ENCODE data around the gene AGAP1.

The AGAP1 gene

DNA sequence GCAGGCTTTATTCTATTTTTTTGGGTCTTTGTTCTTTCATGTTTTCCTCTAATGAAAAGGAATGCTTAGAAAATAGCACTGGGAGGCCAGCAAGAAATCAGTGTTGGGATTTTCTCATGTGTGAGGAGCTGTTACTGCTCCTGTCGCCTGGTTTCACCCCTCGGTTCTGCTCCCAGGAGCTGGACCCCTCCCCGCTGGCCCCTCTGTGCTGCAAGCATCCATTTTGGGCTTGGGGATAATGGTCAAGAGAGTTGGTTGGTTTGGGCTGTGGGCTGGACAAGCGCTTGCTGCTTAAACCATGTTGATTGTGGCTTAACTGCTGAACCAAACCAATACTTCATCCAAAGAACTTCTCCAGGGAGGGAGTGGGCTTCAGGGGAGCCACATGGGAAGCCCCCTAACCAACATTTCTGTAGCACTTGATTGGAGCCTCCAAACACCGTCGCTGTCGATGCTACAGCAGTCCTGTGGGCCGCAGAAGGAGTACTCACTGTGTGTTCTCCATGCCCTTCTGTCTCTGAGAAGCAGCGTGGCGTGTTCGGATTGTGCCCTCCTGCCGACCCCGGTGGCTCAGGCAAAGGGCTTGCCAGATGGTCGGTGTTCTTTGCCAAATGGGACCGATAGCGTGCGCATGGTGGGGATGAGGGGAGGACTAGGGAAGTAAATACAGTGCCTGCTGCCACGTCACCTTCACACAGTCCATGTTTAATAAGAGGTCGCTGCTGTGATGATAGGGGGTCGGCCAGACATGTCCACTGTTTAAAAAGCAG, 40.0 kb downstream of the AGAP1 start:
- DNase-seq, result no peak

DNA sequence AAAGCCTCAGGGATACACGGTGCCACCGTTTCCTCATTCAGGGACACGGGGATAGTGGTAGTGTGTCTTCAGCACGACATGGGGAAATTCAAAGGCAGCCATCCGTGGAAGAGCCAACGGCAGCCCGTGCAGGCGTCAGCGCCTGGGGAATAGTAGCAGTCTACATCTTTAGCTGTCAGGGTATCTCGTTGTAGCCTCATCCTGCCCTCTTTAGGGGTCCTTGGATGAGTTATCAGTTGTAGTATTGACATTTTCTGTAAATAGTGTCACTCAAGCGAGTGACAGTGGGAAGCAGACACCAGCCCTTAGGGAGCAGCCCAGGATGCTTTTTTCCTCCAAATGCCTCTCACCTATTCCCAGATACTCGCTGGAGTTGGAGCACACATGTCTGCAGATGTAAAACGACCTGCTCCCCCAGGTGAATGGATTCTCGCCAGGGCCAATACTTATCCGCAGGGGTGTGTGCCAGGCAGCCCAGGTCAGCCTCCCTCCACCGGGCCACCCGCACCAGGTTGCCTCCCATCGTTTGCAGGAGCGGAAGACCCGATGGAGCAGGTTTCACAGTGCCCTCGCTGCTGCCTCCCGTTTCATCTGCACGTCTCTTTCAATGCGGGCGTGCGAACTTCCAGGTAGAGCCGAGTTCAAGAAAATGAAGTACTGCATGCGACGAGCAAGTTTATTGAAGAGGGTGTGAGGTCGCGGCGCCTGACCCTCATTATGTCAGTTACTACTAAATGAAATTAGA, 41.0 kb downstream of the AGAP1 start:
- DNase-seq, result no peak

DNA sequence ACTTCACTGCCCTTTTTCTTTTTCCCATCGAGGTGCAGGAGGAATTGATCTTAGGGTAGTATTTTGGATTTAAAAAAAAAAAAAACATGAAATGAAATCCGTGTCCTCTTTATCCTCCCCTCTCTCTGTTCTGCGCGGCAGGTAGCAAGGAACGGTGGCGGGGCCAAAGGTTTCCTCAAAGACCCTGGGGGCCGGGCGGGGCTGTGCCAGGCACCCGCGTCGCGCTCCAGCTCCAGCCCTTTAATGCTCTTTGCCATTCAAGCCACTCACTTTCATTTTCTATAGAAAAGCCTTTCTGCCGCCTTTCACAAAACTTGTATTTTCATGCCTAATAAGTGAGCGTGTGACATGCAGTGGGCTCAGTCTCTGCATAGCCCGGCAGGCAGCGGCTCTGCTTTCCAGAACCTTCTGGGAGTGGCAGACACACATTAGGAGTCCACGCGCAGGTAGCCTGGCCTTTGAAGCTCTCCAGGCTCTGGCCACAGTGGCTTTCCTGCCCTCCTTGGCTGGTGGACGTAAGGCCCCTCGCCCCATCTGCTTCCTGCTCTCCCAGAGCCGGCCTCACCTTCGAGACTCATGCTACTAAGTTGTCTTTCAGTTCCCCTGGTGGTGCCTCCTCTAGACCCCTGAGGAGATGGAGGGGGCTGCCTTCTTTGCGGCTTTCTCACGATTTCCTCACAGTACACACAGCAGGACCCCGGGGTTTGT, 41.7 kb downstream of the AGAP1 start:
- no peak for DNase-seq

DNA sequence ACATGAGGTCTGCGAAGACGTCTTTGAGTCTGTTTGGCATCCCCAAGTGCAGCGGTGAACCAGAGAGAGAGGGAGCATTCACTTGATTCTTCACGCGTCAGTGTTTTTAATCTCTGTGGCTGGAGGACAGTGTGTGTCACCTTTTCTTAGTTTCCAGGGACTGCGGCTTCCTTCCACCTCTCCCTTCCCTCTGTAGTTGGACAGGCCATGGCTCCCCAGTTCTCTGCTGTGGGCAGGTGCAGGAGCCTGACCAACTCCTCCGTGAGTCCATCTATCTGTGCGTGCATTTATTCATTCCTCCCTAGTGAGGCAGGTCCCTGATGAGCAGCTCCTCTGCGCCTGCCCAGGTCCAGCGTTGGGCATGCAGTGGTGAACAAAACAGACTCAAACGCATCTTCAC, 42.9 kb downstream of the AGAP1 start:
- no peak for DNase-seq

DNA sequence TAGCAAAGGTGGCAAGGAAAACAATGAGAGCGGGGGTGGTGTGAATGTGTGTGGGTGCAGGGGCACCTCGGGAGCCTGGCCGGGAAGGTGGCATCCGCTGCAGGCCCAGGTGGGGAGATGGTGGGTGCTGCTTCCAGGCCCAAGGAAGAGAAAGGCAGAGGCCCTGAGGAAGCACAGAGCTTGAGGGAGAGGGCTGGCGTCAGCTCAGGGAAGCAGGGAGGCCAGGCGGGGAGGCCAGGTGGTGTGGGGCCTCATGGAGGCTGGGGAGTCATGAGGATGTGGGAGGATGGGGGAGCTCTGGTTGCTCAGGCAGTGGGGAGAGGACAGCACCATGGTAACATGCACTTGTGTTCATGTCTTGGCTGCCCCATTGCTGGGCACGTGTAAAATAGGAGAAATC, 43.3 kb downstream of the AGAP1 start:
- DNase-seq, result no peak

DNA sequence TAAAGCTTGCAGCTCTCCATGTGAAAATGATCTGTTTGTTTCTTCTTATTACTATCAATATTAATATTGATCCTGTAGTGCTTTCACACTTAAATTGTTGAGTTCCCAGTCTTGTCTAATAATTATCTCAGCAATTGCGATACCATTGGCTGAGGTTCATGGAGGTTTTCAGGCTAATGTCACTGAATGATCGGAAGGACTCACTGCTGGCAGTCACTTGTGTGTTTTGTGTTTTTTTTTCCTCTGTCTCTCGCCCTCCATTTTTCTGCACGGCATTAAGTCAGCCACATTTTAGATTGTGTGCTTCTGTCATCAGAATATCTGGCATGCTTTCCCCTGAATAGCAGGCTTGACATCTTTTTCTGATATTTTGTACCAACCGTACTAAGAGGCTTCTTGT, 43.7 kb downstream of the AGAP1 start:
- DNase-seq, result no peak

DNA sequence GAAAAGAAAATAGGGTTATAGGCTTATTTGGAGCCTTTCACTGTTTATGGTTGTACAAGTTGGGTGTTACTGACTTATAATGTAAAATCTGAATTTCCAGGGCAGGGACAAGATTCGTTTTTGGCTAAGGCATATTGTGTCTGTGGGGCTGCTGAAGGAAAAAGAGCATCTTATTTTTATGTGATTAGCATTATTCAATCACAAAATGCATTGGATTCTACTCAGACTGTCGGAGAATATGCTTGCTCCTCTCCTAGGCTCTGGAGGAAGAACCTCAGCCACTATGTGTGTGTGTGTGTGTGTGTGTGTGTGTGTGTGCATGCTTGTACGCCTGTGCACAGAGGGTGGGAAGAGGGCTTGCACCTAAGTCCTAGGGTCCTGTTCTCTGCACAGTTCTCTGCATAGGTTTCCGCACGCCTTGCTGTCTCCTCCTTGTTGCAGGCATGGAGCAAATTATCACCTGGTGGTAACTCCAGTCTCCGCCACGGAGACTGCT, 44.3 kb downstream of the AGAP1 start:
- no peak for DNase-seq

DNA sequence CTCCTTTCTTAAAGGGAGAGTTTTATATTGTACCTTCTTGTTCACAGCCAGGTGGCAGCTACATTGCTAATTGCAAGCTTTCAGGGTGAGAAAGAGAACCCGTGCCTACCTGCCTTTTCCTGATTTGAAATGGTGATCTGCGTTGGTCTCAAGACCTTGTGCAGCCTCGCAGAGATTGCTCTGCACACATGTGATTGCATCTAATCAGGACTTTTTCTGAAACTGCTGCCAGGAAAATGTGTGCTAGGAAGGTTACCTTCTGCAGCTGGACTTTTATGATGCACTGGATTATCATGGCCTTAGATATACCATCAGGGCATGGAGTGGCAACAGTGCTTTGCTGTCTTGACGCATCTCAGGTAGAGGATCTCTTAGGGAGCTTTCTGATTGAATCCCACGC, 45.1 kb downstream of the AGAP1 start:
- DNase-seq, result no peak

DNA sequence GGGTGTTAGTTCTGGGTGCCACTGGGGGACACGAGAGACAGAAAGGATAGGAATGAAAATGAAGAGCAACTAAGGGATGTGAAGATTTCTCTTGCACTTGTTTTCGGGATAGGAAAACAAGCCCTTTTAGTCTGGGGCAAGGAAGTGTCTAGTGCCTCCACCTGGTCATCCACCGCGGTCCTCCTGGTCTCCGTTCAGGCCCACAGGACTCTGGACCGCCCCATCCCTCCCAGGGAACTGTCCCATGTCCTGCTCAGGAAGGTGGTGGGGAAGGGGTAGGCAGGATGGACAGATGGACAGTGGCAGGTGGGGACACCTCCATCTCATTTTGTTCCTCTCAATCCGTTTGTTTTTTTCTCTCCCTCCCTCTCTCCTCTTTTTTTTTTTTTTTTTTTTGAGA, 45.9 kb downstream of the AGAP1 start:
- DNase-seq, result no peak

DNA sequence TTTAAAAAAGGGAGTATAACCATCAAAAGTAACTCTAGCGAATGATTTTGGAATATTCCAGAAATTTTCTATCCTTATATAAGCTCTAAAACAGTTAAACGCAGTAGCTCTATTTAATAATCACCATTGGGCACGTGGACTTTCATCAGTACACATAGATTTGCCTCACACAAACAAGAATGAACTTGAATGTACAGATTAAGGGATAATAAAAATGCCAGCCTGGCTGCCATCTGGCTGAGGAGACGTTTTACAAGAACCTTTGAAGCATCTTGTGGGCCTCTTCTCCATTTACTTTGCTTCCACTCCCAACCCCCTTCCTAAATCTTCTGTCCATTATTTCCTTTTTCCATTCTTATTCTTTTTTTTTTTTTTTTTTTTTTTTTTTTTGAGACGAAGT, 47.2 kb downstream of the AGAP1 start:
- DNase-seq, result no peak

DNA sequence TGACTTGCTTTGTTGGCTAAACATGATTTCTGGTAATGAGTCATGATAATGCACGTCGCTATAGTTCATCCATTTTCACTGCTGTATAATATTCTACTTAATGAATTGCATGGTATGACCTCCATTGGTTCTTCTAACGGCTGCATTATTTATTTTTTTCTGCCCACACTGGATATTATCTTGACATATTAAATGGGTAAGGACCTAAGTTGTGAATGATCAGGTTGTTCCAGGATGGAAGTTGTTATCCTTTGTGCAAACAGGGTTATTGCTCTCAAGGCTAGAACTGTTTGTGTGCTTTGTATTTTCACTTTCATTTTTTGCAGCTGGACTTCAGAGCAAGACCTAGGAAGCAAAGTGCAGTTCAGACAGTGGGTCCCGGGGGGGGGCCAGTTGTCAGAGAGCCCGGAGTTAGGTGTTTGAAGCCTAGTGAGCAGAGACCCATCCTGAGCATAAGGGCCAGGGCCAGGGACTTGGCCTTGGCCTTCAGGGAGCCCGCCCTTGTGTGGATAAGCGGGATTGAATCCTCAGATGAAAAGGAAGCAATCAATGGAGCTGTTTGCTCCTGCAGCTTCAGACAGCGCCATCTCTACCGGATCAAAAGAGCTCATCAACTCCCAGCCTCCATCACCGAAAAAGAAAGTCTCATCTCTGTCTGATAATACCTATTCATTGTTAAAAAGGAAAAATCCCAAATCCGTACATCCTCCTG, 48.2 kb downstream of the AGAP1 start:
- DNase-seq, result no peak

DNA sequence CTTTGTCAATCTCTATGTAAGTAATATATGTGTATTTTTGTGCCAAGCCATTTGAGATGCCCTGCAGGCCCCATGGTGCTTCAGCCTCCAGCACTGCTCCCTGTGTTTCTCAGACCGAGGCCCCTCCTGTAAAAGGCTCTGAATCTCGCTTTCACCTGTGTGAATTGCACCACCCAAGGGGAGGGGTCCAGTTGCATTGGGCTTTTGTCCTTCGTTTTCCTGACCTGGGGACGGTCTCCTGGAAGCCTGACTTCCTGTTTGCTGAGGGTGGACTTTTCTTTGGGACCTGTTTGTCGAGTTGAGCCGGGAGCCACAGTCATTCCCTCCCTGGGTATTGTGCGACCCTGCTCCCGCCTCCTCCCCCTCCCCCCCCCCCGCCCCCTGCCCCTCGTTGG, 48.9 kb downstream of the AGAP1 start:
- DNase-seq, result no peak

DNA sequence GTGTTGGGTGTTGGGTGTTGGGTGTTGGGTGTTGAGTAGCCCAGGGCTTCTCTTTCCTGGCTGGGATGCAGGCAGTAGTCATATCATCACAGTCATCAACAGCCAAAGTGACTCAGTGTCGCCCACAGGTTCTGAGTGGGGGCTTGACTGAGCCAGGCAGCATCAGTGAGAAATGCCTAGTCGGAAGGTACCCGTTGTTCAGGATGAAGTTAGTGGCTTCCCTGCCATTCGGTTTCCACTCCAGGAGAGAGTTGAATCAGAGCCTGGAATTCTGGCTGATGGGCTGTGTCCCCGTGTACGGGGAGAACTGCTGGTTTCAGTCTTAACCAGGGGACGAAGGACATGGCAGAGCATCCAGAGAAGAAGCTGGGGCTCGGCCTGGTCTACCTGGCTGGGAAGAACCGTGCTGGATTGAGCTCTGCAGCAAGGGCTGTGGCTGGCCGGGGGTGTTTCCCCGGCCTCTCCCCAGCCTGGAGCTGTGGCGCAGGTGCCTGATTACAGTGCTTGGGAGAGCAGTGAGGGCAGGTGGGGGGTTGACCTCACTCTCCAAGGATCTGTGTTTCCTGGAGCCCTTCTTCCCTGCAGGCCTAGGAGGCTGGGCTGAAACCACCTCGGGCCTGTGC, 49.4 kb downstream of the AGAP1 start:
- DNase-seq, result no peak

DNA sequence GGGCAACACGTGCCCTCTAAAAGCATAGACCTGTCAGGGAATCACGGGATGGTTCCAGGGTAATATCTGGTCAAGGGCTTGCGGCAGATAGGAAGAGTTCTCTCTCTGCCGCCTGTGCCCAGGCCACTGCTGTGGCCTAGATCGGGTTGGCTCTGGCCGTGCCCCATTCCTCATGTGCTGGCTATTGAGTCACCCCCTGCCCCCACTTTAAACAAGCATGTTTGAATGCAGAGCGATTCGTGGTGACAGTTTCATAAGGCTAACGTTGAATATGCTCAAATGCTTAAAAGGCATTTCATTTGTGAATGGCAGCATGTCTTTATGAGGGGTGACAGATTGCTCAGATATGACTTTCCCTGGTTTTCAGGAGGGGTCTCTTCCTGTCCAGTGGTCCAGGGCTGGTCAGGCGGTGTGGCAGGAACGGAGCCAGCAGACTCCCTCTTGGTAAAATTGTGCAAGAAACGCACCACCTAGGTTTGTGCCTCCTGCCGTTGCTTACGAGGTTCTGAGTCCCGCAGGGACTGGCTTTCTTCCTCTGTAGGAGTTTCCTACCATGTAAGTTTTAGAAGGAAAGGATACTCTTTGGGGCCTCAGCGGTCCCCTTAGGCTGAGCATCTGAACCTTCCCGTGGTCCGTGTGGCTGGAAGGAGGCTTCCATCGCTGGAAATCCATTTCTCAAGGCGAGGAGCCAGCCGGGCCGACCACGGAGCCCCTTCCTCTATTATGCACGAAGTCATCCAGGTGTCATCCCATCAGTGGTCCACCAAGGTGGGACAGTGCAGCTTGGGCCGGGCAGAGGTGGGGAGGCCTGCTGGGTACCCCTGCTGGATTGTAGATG, 50.2 kb downstream of the AGAP1 start:
- no peak for DNase-seq

DNA sequence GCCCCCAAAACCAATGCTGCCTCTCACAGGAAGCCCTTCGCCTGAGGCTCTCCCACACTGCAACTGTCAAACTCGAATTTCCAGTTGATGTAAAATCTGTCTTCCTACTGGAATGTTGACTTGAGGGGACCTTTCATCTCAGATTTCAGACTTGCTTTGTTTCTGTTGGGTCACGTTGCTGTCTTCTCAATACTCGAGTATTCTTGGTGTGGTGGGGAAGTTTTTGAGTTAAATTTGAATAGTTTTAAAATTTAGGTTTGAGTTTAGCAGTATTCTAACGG, 50.8 kb downstream of the AGAP1 start:
- no peak for DNase-seq

DNA sequence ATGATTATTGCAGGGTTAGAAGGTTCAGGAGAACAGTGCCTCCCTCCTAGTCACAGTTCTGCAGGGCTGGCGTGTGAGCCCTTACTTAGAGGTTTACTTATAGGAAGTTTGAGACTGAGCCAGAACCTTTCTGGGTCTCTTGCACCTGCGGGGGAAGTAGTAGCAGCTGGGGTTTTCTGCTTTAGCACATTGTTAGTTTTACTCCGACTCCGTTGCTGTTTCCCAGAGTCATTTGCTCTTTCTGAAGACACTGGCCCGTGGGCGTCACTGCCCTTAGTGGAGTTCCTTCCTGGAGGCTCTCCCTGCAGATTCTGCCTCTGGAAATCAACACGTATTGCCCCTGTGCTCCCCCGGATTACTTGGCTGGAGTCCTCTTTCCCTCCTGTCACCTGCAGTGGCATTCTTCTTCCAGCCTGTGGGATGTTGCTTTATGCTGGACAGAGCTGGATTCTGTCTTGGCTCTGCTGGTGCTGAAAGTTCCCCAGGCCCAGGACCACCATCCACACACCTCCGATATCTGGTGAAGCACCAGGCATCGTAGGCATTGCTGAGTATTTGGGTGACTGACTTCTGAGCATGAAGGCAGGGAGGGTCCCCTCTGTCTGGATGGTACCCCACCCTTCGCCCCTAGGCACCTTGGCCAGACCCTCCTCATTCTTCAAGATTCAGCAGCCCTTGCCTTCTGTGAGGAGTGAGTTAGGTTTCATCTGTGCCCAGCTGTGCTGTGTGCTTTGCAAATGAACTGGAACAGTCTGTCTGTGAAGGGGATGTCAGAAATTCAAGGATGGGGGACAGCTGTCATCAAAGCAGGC, 51.7 kb downstream of the AGAP1 start:
- no peak for DNase-seq

DNA sequence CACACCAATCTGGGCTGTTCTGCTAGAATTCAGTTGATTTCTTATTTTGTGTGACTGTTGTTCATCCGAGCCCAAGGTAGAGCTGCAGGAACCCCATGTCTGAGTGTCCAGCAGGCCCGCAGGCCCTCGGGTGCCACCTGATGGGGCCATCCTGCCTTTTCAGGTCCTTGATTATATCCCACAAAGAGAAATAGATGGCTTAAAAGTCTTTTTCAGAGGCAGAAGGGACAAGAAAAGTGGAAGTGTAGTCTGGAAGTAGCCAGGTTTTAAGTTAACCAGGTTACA, 52.2 kb downstream of the AGAP1 start:
- no peak for DNase-seq

DNA sequence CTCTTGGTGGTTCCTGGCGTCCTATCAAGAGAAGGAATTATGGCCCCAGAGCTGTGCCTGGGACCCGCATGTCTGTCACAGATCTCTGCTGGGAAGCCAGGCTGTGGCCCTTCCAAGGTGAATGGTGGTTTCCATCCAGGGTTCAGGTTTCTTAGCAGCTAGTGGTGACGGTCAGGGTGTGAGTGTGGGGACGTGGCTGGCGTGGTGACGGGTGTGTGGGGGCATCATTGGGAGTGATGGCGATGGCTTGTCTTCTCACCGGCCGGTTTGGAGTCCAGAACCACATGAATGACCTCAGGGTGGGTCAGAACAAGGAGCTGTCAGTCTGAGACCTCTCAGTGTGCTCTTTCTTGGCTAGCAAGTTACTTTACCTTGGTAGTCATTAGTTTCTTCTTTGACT, 52.6 kb downstream of the AGAP1 start:
- DNase-seq, result no peak

DNA sequence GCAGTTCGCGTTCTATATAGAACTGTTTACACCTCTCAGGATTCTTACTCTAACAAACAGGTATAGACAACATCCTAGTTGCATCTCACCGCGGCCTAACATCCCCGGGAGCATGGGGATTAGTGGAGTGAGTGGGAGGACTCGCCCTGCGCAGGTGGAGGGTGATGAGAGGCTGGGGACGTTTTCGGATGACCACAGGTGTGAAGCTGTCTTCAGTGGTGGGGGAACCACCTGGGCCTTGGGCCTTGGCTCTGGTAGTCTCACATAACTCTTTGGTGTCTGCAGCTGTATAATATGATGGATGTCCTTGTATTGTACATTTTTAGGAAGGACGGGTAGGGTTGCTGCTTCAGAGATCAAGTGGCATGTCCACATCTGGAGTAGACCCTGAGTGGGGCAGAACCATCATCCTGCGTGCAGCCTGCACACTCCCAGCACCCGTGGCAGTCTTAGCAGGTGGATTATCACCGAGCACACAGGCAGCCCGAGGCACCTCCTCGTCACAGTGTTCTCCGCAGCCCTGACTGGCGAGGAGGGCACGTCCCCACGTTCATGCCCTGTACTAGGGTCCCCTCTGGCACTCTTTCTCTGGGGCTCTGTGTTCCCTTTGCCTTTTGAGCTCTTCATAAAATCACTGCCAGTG, 56.0 kb downstream of the AGAP1 start:
- DNase-seq, result no peak

DNA sequence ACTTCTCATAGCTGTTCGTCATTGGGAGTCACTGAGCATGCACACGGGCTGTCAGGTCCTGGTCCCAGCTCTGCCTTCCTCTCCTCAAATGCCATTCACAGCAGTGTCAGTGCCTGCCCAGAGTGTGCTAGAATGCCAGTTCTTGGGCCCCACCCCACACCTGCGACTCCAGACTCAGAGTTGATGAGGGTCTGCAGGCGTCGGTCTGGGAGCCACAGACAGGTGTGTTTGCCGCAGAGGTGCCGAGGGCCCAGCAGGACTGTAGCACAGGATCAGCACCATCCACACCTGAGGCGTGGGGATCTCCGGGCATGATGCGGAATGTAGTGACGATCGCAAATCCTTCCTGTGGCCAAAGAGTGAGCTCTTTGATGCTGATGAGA, 56.5 kb downstream of the AGAP1 start:
- no peak for DNase-seq

DNA sequence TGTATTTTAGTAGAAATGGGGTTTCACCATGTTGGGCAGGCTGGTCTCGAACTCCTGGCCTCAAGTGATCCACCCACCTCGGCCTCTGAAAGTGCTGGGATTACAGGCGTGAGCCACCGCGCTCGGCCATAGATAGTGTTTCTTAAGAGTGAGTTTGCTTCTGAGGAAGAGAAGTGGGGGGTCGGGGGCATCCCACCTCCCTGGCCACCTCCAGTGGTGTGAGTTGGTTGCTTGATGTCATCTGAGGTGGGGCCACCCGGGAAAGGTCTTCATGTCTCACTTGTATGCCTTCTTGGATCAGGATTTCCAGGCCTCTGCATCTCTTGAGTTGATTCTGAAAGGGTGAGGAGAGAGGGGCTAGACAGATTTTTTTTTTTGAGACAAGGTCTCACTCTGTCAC, 57.1 kb downstream of the AGAP1 start:
- no peak for DNase-seq

Data from T-helper 2 cell (primary cell).